Loucy (cell line): ENCODE data around the gene CMTM8.
A peak's percentile ranks its signal among the peaks of the same experiment; 100 is the strongest.

Experiments used
- H2AFZ ChIP-seq: fragments of 200-600 bp; sonication (generic); 2 replicates; pipeline ENCODE4 v1.6.0; 2016; ENCODE audit warnings: antibody characterized with exemption, mild to moderate bottlenecking, low read length, moderate library complexity
- H3F3A ChIP-seq: fragments of 200-600 bp; 2 replicates; pipeline ENCODE4 v1.6.0; 2016; ENCODE audit warnings: antibody characterized with exemption, low read depth, mild to moderate bottlenecking
- H3K27me3 ChIP-seq: fragments of 200-600 bp; sonication (generic); 2 replicates; pipeline ENCODE4 v1.6.1; 2014; ENCODE audit warnings: low read length, mild to moderate bottlenecking; ENCODE audit not compliant: insufficient read depth, poor library complexity, severe bottlenecking
- H3K36me3 ChIP-seq: fragments of 200-600 bp; sonication (generic); 2 replicates; pipeline ENCODE4 v1.6.1; 2016; ENCODE audit warnings: low read length; ENCODE audit not compliant: insufficient read depth
- H3K4me1 ChIP-seq: fragments of 200-600 bp; sonication (generic); 2 replicates; pipeline ENCODE4 v1.5.1; 2014; ENCODE audit warnings: low read length, mild to moderate bottlenecking; ENCODE audit not compliant: insufficient read depth, poor library complexity, severe bottlenecking
- H3K4me2 ChIP-seq: fragments of 200-600 bp; sonication (generic); 2 replicates; pipeline ENCODE4 v1.6.0; 2014; ENCODE audit warnings: antibody characterized with exemption, low read length, low read depth, mild to moderate bottlenecking; ENCODE audit not compliant: poor library complexity, severe bottlenecking
- H3K4me3 ChIP-seq: fragments of 200-600 bp; sonication (generic); 2 replicates; pipeline ENCODE4 v1.5.1; 2014; ENCODE audit warnings: low read length, mild to moderate bottlenecking, mixed read lengths; ENCODE audit not compliant: poor library complexity, severe bottlenecking
- H3K79me2 ChIP-seq: fragments of 200-600 bp; sonication (generic); 2 replicates; pipeline ENCODE4 v1.6.1; 2014; ENCODE audit warnings: low read length; ENCODE audit not compliant: insufficient read depth
- H3K9ac ChIP-seq: fragments of 200-600 bp; sonication (generic); 2 replicates; pipeline ENCODE4 v1.6.0; 2014; ENCODE audit warnings: mild to moderate bottlenecking, low read depth, low read length, moderate library complexity; ENCODE audit not compliant: poor library complexity, severe bottlenecking
- H3K9me2 ChIP-seq: fragments of 200-600 bp; sonication (generic); replicated peaks from 2 replicates; pipeline ENCODE4 v1.6.1; 2016; ENCODE audit warnings: low read depth, low read length, mixed read lengths
- H3K9me3 ChIP-seq: fragments of 200-600 bp; sonication (generic); 2 replicates; pipeline ENCODE4 v1.6.1; 2014; ENCODE audit warnings: mild to moderate bottlenecking, antibody characterized with exemption, low read length, low read depth; ENCODE audit not compliant: insufficient read depth
- H4K20me1 ChIP-seq: fragments of 200-600 bp; sonication (generic); 2 replicates; pipeline ENCODE4 v1.6.0; 2014; ENCODE audit warnings: antibody characterized with exemption, low read length, mild to moderate bottlenecking; ENCODE audit not compliant: insufficient read depth, poor library complexity, severe bottlenecking
- CTCF ChIP-seq: fragments of 200-600 bp; sonication (generic); conservative IDR thresholded peaks from 2 replicates; pipeline ENCODE4 v1.5.1; 2014; ENCODE audit warnings: mild to moderate bottlenecking, antibody characterized with exemption, low read length
- EZH2phosphoT487 ChIP-seq: fragments of 200-600 bp; IDR thresholded peaks from 2 replicates; pipeline ENCODE4 v1.6.1; 2018; ENCODE audit warnings: antibody characterized with exemption, mild to moderate bottlenecking, moderate library complexity, borderline replicate concordance

Gene CMTM8

GRCh38 chr3:32285891-32286290 is 47.4 kb downstream of the CMTM8 start:
- no peaks in the 10 kb centered on the region for H3K27me3 ChIP-seq
- no peak overlapping the region for H3K4me3 ChIP-seq
- no peaks in the 10 kb centered on the region for H3K9me3 ChIP-seq
- H4K20me1 ChIP-seq = no peaks in the 10 kb centered on the region
- H3K4me1 ChIP-seq = peaks cover 11% of the 10 kb centered on the region
- no peaks in the 10 kb centered on the region for H3F3A ChIP-seq
- TF ChIP-seq EZH2phosphoT487 (no peak), CTCF (no peak)
- no peak overlapping the region for H2AFZ ChIP-seq
- H3K9ac ChIP-seq = no peak overlapping the region
- no peak overlapping the region for H3K4me2 ChIP-seq
- H3K36me3 ChIP-seq = no peaks in the 10 kb centered on the region
- H3K79me2 ChIP-seq = no peaks in the 10 kb centered on the region
- H3K9me2 ChIP-seq = no peaks in the 10 kb centered on the region

- Histone ChIP-seq H3K79me2 (no peaks in the 10 kb centered on the region), H3K4me1 (peaks cover 11% of the 10 kb centered on the region), H3K36me3 (no peaks in the 10 kb centered on the region), H3K27me3 (no peaks in the 10 kb centered on the region), H3K9me3 (no peaks in the 10 kb centered on the region), H4K20me1 (no peaks in the 10 kb centered on the region), H3K9ac (peak overlapping the region; percentile 23), H3K4me2 (peak overlapping the region; percentile 36), H3F3A (no peaks in the 10 kb centered on the region), H3K4me3 (peak overlapping the region; percentile 11), H2AFZ (peak overlapping the region; percentile 73), H3K9me2 (no peaks in the 10 kb centered on the region)
- no peak for TF ChIP-seq EZH2phosphoT487
- peak; percentile 20; the same call in 1 of the 2 replicates for TF ChIP-seq CTCF
Observed at GRCh38 chr3:32288819-32289218, 50.3 kb downstream of the CMTM8 start.

- no peaks in the 10 kb centered on the region for H3K9me2 ChIP-seq
- no peaks in the 10 kb centered on the region for H3K36me3 ChIP-seq
- H4K20me1 ChIP-seq = no peaks in the 10 kb centered on the region
- H3F3A ChIP-seq = no peaks in the 10 kb centered on the region
- peaks cover 11% of the 10 kb centered on the region for H3K4me1 ChIP-seq
- TF ChIP-seq EZH2phosphoT487 (no peak), CTCF (no peak)
- H2AFZ ChIP-seq = no peak overlapping the region
- H3K4me2 ChIP-seq = no peak overlapping the region
- H3K27me3 ChIP-seq = no peaks in the 10 kb centered on the region
- no peak overlapping the region for H3K9ac ChIP-seq
- no peaks in the 10 kb centered on the region for H3K9me3 ChIP-seq
- H3K4me3 ChIP-seq = no peak overlapping the region
- H3K79me2 ChIP-seq = no peaks in the 10 kb centered on the region
Observed at GRCh38 chr3:32290619-32291018, 52.1 kb downstream of the CMTM8 start.
